GM18517 (cell line): ENCODE measurements around the gene SUPT7L.
"Not testable (repeated sequence)": the region's sequence is repeated elsewhere in the genome, so short reads cannot be mapped to it uniquely, and the experiment has no call there.

ENCODE experiments used
- ATAC-seq: cut with Tn5 transposase; IDR thresholded peaks from one replicate; pipeline ENCODE4 v1.9.1; 2021; ENCODE audit warnings: mild to moderate bottlenecking, moderate library complexity; ENCODE audit not compliant: unreplicated experiment

The SUPT7L gene

DNA sequence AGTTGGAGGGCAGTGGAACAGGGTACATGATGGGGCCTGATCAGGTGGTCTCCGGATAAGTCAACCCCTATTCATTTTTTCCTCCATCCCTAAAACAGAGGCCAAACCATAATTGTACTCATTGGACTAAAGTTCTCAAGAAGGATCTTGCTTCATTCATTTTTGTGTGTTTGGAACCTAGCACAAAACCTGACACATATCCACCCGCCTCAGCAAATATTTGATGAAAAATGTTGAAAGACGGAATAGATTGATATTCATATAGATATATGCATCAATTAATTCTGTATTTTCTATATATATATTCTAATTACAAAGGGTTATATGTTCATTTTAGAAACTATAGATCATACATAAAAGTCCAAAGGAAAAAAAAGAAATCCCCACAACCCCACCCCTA is 22.2 kb upstream of the SUPT7L start:
- ATAC-seq: no peak

DNA sequence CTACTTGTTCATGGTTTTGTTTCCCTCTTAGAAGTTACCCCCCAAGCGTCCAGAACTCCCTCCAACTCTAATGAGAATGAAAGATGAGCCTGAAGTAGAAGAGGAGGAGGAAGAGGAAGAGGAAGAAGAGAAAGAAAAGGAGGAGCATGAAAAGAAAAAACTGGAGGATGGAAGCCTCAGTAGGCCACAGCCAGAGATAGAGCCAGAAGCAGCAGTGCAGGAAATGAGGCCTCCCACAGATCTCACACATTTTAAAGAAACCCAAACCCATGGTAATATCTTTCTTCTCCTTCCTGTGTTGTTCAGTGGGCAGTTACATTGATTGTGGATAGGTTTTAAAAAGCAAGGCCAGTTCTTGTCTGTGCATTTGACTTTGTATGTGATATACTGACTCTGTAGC is 21.6 kb upstream of the SUPT7L start:
- not testable (repeated sequence) for ATAC-seq

DNA sequence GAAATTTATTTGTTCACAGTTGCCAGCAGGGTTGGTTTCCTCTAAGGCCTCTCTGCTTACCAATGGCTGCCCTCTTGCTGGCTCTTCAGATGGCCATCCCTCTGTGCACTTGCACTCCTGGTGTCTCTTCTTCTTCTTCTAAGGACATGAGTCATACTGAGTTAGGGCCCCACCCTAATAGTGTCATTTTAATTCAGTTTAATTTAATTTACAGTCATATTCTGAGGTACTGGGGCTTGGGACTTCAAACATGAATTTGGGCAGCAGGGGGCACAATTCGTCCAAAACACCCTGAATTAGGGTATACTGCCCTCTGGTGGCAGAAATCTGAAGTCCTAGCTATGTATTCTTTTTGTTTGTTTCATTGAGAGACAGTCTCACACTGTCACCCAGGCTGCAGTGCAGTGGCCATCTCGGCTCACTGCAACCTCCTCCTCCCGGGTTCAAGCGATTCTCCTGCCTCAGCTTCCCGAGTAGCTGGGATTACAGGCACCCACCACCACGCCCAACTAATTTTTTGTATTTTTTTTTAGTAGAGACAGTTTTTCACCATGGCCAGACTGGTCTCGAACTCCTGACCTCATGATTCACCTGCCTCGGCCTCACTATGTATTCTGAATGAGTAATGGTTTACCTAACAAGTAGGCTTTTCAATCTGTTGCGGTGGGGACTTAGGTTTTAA is 20.1 kb upstream of the SUPT7L start:
- peak; percentile 87 for ATAC-seq

DNA sequence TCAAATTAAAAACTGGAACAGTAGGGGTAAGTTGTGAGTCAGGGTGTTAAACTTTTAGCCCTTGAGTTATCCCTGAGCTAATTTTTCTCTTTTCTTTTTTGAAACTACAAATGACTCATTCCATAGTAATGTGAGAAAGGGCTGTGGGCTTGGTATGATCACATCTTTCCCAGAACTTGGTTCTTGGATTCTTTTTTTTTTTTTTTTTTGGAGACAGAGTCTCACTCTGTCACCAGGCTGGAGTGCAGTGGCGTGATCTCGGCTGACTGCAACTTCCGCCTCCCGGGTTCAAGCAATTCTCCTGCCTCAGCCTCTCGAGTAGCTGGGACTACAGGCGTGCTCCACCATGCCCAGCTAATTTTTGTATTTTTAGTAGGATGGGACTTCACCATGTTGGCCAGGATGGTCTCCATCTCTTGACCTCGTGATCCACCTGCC is 18.9 kb upstream of the SUPT7L start:
- ATAC-seq: not testable (repeated sequence)

DNA sequence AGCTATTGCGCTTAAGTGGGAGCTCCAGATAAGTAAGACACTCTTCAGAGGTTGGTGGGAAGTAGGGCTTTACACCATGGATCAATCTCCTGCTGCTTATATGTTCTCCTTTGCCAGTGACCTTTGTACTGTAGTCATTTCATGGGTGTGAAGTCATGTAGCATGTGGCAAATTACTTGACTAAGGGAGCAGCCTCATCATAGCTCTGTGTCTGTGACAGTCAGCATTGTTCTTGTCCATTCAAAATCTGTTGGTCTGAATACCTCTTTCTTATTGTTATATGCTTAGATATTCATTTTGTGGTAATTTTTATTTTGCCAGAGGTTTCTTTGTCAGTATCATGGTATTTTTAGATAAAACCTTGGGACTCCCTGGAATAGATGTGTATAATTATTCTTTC is 18.4 kb upstream of the SUPT7L start:
- no peak for ATAC-seq

DNA sequence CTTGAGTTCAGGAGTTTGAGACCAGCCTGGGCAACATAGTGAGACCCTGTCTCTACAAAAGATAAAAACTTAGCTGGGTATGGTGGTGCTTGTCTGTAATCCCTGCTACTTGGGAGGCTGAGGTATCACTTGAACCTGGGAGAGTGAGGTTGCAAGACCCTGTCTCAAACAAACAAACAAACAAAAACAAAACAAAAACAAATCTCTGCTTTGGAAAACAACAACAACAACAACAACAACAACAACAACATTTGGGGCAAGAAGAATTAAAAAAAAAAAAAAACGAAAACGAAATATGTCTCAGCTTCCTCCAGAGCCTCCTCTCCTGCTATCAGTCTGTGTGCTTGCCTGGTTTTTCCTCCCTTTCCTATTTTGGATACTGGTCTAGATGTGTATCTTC is 17.2 kb upstream of the SUPT7L start:
- ATAC-seq: no peak

DNA sequence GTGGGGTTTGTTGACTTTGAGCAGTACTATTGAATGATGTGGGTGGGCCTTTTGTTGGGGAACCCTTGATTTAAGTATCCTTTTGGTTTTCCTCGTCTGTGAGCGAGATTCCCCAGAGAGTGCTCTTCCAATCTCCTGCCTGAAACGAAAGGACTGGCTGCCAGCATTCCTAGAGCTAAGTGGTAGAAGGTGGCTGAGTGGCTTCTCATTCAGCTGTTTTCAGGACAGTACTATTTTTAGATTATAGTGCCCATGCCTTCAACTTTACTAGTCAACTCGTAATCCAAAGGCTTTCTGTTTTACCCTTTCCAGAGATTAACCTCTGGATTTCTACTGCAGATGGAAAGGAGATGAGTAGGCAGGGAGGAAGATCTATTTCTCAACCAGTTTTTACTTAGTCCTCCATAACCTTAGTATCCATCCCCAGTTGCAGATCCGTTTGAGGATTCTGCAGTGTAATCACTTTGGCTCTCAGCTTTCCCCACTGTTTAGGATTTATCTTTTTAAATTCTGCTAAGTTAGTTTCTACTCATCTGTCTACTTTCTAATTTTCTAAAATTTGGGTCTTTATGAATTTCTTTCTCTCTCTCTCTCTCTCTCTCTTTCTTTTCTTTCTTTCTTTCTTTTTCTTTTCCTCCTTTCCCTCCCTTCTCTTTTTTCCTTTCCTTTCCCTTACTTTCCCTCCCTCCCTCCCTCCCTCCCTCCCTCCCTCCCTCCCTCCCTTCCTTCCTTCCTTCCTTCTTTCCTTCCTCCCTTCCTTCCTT is 9.5 kb upstream of the SUPT7L start:
- ATAC-seq: no peak

DNA sequence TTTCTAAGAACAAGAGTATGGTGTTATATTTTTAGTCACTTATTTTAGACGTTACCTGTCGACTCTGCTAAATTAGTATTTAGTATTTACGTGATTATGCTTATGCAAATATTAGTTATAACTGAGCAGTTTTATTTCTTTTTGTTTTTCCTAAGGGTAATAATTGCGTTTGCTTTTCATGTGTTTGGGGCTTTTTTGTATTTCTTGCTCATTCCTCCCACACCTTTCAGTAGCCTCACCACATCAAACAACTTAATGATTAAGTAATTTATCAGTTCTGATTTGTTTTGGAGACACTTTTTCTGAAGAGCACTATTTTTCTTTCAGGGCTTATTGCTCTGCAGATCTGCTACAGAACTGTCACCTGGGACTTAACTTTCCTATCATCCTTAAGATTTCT is 7.8 kb upstream of the SUPT7L start:
- no peak for ATAC-seq

DNA sequence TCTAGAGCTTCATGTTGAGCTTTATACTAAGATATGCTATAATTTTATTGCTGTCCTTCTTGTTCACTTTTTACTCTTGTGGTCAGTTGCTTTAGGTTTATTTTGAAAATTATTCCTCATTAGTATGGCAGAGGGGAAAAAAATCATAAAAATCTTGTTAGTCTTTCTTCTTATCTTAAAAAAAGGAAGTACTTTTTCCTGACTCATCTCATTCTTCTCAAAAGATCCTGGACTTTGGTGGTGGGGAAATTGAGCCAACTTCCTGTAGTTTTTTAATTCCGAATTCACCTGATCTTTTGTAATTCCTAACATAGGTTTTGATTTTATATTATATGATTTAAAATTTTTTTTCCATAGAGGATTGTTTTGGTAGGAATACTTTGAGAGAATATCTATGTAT is 4.0 kb upstream of the SUPT7L start:
- no peak for ATAC-seq

DNA sequence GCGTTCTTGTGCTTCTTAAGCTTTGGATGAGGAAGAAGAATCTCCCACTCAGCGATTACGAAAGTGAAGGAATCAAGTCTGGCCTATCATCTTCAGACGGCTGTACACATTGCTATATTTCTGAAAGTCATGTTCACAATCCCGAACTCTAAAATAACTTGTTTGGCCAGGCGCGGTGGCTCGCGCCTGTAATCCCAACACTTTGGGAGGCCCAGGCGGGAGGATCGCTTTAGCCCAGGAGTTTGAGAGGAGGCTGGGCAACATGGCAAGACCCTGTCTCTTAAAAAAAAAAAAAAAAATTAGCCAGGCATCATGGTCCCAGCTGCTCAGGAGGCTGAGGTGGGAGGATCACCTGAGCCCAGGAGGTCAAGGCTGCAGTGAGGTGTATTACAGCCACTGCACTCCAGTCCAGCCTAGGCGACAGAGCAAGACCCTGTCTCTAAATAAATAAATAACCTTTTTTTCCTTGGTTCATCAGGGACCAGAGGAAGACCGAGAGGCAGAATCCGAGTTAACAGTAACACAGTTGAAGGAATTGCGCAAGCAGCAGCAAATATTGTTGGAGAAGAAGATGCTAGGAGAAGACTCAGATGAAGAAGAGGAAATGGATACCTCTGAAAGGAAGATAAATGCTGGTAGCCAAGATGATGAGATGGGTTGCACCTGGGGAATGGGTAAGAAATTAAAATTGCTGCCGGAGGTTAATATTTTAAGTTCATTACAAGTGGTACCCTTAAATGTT is 1.4 kb upstream of the SUPT7L start:
- ATAC-seq: no peak

DNA sequence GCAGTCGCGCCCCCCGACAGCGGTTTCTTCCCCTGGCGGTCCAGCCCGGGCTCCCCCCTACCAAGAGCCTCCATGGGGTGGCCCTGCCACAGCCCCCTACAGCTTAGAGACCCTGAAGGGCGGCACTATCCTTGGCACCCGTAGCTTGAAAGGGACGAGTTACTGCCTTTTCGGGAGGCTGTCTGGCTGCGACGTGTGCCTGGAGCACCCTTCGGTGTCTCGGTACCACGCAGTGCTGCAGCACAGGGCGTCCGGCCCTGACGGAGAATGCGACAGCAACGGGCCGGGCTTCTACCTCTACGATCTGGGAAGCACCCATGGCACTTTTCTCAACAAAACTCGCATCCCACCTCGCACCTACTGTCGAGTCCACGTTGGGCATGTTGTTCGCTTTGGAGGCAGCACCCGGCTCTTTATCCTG is 750 bp upstream of the SUPT7L start:
- no peak for ATAC-seq

DNA sequence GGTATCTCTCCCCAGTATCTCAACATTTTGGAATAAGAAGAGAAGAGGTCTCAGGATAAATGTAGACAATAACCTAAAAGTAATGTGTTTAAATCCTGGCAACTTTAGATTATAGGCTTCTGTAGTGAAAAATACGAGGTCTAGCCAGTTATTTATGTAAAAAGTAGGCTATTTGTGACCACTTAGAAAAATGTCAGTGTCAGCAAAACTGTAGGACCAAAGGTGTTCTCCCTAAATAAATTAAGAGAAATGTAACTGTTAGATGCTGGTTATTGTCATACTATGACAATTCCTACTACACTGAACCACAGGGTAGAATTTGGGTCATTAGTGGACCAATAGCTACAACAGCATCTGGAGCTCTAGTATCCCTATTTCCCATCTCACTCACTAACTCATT is 2.0 kb downstream of the SUPT7L start:
- no peak for ATAC-seq

DNA sequence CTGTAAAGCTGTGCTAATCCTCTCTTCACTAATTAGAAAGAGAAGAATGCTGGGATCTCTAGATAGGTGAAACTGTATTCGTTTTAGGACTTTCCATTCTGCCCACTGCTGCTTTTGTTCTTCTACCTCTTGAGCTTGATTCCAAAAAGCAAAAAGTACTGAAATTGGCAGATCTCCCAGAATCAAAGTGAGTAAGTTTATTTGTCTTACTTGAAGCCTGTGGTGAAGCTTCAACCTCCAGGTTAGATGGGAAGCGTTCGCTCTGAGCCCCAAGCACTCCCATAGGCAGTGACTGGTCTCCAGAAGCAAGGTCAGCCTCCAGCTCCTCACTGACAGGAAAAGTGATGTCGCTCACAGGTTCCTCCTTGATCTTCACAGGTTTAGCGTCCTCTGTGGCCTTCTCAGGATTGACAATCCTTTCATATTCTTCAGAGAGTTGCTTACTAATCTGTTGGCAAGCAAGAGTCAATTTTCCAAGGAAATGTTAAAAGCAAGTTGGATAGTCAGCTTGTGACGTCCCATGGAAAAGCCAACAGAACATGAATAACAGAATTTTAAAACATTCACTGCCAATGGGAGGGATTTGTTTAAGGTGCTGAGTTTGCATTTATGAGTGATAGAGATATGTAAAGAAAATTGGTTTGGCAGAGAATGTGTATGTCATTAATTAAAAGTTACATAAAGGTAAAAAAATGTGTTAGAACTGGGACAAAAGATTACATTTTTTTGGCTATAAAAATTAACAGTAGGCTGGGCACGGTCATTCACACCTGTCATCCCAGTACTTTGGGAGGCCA is 8.1 kb downstream of the SUPT7L start:
- ATAC-seq: no peak

DNA sequence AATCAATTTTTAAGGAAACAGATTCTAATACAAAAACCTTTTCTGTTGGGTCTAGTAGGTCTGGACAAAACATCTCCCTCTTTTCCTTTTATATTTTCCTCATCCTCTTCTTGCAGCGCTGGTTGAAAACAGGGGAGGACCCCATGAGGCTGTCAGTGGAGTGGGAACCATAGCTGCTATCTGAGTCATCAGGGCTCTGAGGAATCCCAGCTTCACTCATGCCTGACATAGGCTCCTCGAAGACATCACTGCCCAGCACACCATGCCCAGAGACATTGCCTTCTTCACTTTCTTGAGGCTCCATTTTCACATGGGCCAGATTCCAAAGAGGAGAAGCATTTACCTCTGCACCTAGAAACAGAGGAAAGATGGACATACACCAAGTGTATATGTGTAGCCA is 10.0 kb downstream of the SUPT7L start:
- no peak for ATAC-seq

DNA sequence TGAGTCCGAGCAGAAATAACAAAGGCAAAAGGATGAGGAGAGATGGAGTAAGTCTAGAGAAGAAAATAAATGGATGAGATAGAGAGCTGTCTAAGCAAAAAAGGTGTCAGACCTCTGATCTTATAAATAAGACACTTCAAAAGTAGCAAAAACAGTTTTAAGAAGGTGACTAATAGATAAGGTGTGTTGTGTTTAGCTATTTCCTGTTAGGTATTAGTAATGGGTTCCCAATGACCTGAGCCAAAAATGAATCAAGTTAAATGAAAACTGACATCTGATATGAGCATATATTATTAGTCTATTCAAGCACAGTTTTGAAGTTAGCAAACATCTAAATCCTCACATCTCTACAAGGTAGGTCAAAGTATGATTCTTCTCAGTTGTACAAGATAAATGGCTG is 10.6 kb downstream of the SUPT7L start:
- ATAC-seq: no peak

DNA sequence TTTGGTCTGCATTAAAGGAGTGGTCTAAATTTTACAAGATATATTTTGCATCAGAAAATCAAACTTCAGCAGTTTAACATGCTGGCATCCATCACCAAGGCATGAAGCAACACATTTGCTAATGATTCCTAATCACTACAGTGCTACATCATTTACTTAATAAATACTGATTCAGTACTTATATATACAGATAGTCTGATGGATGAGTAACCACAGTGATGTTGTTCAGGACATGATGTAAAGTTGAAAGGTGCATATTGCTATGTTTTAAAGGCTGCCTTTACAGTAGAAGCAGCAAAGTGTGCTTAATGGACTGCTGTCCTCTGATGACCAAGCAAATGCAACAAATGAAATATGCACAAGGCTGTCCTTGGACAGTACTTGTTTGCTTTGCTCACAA is 11.1 kb downstream of the SUPT7L start:
- ATAC-seq: no peak

DNA sequence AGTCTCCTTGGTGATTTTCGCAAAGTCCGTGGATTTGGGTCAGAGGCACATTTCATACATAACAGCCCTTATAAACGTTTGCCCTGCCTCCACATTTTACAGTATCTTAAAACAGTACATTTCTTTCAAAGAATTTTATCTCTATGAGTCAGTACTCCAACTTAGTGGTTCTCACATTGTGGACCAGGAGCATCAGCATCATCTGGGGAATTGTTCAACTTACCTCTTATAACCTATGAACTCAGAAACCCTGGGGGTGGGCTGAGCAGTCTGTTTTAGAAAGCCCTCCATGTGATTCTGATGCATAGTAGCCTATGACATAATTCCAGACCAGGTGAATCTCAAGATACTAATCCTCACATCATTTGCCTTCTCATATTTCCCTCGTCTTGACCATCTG is 12.4 kb downstream of the SUPT7L start:
- ATAC-seq: no peak

DNA sequence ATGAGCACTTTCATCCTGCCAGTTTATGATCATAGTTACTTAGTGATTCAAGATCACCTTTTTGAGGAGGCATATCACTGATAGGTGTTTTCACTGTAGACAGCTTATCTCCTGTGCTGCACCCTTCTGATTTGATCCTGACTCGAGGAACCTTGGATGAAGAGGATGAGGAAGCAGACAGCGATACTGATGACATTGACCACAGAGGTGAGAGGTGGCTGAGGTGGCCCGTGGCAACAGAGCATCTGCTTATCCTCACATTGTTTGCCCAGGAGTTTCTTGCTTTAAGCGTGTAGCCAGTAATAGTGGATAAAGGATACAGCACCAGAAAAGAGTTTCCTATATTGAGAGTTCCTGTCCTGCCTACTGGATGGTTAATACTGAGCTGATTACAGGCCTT is 15.7 kb downstream of the SUPT7L start:
- no peak for ATAC-seq

DNA sequence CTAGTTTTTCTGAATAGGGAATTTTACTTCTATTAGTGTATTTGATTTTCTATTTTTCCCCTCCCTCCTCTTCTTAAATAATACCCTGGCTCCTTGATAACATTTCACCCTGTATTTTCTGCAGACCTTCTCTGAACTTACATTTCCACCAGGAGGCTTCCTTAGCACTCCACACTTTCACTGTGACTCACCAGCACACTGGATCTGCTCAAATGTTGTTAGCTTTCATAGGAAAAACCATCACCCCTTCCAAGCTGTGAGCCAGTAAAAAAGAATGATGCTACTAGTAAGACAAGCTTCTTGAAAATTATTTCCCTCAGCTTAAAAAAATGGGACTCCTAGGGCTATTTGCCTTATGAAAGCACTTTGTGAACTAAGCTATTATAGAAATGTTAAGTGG is 16.1 kb downstream of the SUPT7L start:
- ATAC-seq: no peak

DNA sequence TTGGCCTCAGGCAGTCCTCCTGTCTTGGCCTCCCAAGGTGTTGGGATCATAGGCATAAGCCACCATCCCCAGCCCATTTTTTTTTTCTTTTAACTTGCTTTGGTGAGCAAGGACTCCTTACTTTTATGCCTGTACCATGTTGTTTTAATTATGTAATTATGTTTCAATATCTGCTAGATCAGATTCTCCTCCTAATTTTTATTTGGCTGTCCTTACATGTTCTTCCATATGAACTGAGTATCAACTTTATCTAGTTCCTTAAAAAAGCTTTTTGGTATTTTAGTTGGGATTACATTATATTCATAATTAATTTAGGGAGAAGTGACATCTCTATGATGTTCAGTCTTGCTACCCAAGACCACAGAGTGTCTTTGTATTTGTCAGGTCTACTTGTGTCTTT is 18.2 kb downstream of the SUPT7L start:
- ATAC-seq: no peak

DNA sequence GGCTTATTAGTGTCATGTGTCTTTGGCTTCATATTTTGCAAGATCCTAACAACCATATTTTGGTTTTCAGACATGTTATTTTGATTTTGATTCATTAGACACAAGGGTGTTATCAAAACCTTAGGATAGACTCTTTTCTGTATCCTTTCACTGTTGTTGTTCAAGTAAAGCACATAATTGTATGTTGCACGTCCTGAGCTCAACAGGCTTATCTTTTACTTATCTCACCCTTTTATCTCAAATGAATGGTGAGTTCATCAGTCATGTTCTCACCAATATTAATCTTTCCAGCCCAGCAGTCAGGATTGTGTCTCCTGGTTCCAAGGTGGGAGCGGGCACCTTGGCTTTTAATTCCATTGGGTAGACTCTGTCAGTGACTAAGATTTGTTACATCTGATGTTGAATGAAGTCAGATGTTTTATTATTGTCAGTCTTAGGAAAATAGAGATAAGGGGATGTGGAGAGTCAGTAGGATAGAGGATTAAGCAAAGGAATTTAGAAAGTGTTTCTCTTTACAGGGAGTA is 22.6 kb downstream of the SUPT7L start:
- ATAC-seq: no peak
